Neural crest cell (in vitro differentiated cells): ENCODE data around the gene ITGA6. TPM values are rescaled to one million over a fixed set of nuclear protein-coding genes. Genes with fewer than 3 reads are reported as not detected.

Source experiments
- DNase-seq: peaks from one replicate; pipeline ENCODE4 v3.0.0; 2021; ENCODE audit warnings: low read depth, mixed read lengths, low spot score
- H3K27ac Mint-ChIP-seq: one replicate; pipeline ENCODE4 v1.8.0; 2021; ENCODE audit warnings: mild to moderate bottlenecking, mixed read lengths; ENCODE audit not compliant: unreplicated experiment
- H3K27me3 Mint-ChIP-seq: 2 replicates; pipeline ENCODE4 v1.8.0; 2021; ENCODE audit warnings: low read depth, mild to moderate bottlenecking, mixed read lengths
- H3K36me3 Mint-ChIP-seq: 2 replicates; pipeline ENCODE4 v1.8.0; 2021; ENCODE audit warnings: low read depth, mild to moderate bottlenecking, mixed read lengths
- H3K4me1 Mint-ChIP-seq: 2 replicates; pipeline ENCODE4 v1.8.0; 2021; ENCODE audit warnings: mixed read lengths
- H3K4me3 Mint-ChIP-seq: one replicate; pipeline ENCODE4 v1.8.0; 2021; ENCODE audit warnings: mild to moderate bottlenecking, mixed read lengths
- H3K9me3 Mint-ChIP-seq: 2 replicates; pipeline ENCODE4 v1.8.0; 2021; ENCODE audit warnings: mixed read lengths
- total RNA-seq: library from RNA; stranded (reverse); gene quantifications from 2 replicates; pipeline ENCODE4 v1.2.1, GENCODE V29; 2021
- TF ChIP-seq, protein P1 (sequence below): fragments of 200-600 bp; sonication (generic); conservative IDR thresholded peaks from 2 replicates; pipeline ENCODE4 v1.5.0; 2021; ENCODE audit warnings: antibody characterized with exemption, mild to moderate bottlenecking

ITGA6 gene
- total RNA-seq, 1 donor from 2014 or later: 37.7 TPM

DNA sequence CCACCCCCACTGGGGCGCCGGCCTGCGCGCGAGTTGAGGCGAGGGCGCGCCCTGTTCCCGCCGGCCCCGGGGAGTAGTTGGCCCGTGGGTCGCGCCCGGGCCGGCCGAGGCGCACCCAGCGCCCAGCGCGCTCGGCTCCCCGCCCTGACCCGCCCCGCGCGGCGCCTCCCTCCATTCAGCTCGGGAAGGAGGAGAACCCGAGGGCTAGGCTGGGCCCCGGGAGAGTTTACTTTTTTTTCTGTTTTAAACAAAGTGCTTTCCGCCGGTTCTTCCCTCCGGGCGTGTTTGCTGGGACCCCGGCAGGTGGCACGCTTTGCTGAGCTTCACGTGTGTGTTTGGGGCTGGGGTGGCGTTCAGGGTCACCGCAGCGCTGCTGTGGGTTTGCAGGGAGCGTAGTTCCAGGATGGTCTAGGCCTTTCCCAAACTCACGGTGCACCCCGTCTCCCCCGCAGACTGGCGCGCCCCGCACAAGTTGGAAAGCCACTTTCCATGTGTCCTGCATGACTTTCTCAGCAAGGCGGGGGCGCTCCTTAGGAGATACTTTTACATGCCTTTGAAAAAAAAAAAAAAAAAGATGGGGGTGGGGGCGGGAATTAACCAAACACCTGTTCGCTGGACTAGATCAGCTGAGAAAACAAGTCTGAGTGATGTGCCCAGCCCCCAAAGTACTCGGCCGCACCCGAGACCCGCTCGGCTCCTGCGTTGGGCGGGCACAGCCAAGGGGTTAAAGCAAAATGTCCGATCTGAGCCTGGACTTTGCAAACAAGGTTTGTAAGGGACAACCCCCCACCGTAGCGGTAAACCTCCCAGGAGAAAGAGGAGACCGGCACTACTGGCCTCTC is 825 bp downstream of the ITGA6 start:
- TF ChIP-seq, protein P1, sequence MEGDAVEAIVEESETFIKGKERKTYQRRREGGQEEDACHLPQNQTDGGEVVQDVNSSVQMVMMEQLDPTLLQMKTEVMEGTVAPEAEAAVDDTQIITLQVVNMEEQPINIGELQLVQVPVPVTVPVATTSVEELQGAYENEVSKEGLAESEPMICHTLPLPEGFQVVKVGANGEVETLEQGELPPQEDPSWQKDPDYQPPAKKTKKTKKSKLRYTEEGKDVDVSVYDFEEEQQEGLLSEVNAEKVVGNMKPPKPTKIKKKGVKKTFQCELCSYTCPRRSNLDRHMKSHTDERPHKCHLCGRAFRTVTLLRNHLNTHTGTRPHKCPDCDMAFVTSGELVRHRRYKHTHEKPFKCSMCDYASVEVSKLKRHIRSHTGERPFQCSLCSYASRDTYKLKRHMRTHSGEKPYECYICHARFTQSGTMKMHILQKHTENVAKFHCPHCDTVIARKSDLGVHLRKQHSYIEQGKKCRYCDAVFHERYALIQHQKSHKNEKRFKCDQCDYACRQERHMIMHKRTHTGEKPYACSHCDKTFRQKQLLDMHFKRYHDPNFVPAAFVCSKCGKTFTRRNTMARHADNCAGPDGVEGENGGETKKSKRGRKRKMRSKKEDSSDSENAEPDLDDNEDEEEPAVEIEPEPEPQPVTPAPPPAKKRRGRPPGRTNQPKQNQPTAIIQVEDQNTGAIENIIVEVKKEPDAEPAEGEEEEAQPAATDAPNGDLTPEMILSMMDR: no peak
- no peaks in the 10 kb centered on the region for H3K36me3 Mint-ChIP-seq
- H3K4me1 Mint-ChIP-seq: peaks cover 26% of the 10 kb centered on the region
- H3K9me3 Mint-ChIP-seq: no peaks in the 10 kb centered on the region
- peak overlapping the region; percentile 68 for H3K27ac Mint-ChIP-seq
- DNase-seq: peak; percentile 29
- H3K4me3 Mint-ChIP-seq: peak overlapping the region; percentile 92
- H3K27me3 Mint-ChIP-seq: peaks cover 19% of the 10 kb centered on the region

DNA sequence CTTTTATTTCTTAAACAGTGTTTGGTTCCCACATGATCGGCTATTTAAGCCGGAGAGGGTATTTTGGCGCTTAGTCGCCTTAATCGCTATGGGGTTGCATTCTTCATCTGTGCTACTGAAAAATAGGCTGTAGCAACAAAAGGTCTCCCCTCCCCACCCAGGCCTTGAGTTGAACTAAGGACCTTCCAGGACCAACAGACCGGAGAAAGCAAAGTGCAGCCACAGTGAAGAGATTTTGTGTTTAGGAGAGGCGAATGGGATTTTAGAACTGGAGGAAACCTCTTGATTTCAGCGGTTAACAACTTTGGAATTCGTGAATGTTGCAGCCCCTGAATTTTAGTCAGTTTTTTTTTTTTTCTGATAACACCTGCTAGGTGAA is 1.4 kb downstream of the ITGA6 start:
- no peak for DNase-seq
- TF ChIP-seq, protein P1: no peak
- Mint-ChIP-seq H3K4me1 (peaks cover 26% of the 10 kb centered on the region), H3K27me3 (peaks cover 19% of the 10 kb centered on the region), H3K36me3 (no peaks in the 10 kb centered on the region), H3K9me3 (no peaks in the 10 kb centered on the region), H3K27ac (peak overlapping the region; percentile 68), H3K4me3 (peak overlapping the region; percentile 92)

DNA sequence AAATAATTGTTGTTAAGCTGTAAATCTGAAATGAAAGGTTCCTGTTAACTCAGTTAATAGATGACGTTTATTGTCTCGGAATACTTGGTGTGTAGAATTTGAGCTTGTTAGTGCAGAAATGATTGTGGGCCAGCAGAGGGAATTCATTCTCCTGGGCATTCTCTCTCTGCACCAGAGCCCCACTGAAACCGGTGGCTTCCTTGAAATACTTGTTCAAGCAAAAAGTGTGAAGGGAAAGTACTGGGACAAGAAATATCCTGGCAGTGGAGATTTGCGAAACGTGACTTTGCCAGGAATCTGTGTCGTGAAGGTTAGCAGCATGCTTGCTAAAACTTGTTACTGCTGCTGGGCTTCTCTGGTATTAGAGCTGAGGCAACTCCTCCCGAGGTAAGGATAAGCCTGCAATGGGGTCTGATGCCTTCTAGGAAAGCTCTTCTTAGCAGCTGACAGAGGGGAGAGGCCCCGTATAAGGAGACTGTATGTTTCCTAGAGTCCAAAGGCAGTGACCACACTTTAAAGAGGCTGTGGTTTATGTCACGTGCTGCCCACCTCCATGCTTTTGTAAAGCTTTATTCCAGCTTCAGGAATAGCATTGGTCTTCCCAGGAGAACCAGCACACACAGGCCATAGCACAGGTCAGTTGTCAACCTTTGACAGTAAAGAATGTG is 2.0 kb downstream of the ITGA6 start:
- DNase-seq: no peak
- Mint-ChIP-seq H3K36me3 (no peaks in the 10 kb centered on the region), H3K9me3 (no peaks in the 10 kb centered on the region), H3K4me3 (peak overlapping the region; percentile 92), H3K27ac (no peak overlapping the region), H3K27me3 (peaks cover 16% of the 10 kb centered on the region), H3K4me1 (peaks cover 27% of the 10 kb centered on the region)
- TF ChIP-seq, protein P1: peak; percentile 36

DNA sequence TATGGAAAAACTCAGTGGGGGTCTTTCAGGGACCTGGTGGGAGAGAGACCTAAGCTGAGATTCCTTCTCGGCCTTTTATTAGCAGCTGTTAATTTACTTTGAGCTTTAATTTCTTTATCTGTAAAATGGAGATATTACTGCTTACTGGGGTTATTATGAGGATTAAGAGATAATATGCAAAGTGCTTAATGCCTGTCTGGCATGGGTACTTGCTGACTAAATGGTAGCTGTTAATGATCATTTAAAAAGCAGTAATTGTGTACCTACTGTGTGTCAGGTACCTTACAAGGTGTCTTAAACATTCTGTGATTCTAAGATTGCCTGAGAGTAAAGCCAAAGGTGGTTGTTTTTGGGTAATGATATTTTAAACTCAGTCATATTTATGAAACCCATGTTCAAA is 2.6 kb downstream of the ITGA6 start:
- H3K4me1 Mint-ChIP-seq: peaks cover 33% of the 10 kb centered on the region
- TF ChIP-seq, protein P1: no peak
- no peak for DNase-seq
- H3K36me3 Mint-ChIP-seq: no peaks in the 10 kb centered on the region
- H3K27me3 Mint-ChIP-seq: peaks cover 16% of the 10 kb centered on the region
- H3K9me3 Mint-ChIP-seq: no peaks in the 10 kb centered on the region
- H3K27ac Mint-ChIP-seq: no peak overlapping the region
- H3K4me3 Mint-ChIP-seq: peak overlapping the region; percentile 92

DNA sequence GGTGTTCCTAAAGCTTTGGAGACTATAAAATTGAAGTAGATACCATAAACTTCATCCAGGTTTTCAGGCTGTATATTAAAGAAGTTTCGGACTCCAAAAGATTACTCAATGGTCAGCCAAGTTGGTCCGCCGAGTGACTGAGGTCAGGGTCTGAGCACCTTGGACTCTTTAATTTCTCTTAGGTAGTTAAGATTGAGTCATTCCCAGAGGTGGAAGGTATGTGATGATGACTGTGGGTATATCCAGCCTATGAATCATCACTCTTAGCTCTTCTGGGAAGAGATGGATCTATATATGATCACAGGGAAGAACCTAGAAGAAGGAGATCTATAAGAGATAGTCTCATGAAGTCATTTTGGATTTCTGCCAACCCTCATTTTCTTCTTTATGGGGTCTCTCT is 3.3 kb downstream of the ITGA6 start:
- H3K4me3 Mint-ChIP-seq: peak overlapping the region; percentile 41
- TF ChIP-seq, protein P1: no peak
- no peaks in the 10 kb centered on the region for H3K9me3 Mint-ChIP-seq
- no peaks in the 10 kb centered on the region for H3K36me3 Mint-ChIP-seq
- no peak for DNase-seq
- peaks cover 11% of the 10 kb centered on the region for H3K27me3 Mint-ChIP-seq
- H3K4me1 Mint-ChIP-seq: peaks cover 36% of the 10 kb centered on the region
- H3K27ac Mint-ChIP-seq: no peak overlapping the region
